ENCODE results near the gene CARMIL1. TPM values are rescaled to one million over a fixed set of nuclear protein-coding genes. Genes with fewer than 3 reads are reported as not detected.

The CARMIL1 gene
- total and polyA plus RNA-seq, 5 donors from 2014 or later = 0.36 to 3.0 (median 0.49) TPM

DNA sequence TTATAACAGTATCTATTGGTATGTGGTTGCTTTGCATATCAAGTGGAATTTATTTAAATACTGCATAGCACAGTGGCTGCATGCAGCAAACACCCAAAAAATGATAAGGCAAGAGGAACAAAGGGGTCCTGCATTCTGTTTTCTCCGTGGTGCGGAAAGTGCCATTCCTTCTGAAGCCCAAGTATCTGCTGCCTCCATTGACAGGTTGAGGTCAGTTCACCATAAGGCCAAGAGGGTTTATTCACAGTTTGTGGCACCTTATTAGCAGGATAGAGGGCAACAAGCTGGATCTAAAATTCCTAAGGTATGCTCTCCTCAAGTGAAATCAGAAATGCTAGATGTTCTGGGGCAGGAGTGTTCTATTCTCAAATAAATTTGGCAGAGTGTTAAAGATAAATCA, 9.3 kb downstream of the CARMIL1 start:
- Mint-ChIP-seq H3K4me1 (peaks cover 0 to 3% (median 0%) of the 10 kb centered on the region in 4 donors), H3K27ac (no peak overlapping the region), H3K4me3 (no peak overlapping the region), H3K27me3 (peaks cover 4% of the 10 kb centered on the region), H3K36me3 (peaks cover 6% of the 10 kb centered on the region), H3K9me3 (no peaks in the 10 kb centered on the region)
- no peak overlapping the region for H3K4me3 ChIP-seq (ENCODE audit: low read depth, low read length)
- ATAC-seq (ENCODE audit: low read depth in 2 of 2) (no peak), DNase-seq (no peak)
- H3K36me3 ChIP-seq (ENCODE audit: control insufficient read depth, insufficient read depth, low read length) = no peaks in the 10 kb centered on the region
- H3K4me1 ChIP-seq (ENCODE audit: control insufficient read depth, insufficient read depth, low read length, poor library complexity, severe bottlenecking) = no peaks in the 10 kb centered on the region
- H3K27me3 ChIP-seq (ENCODE audit: control insufficient read depth, insufficient read depth, low read length) = no peaks in the 10 kb centered on the region
- no peaks in the 10 kb centered on the region for H3K9me3 ChIP-seq (ENCODE audit: control insufficient read depth in 2 of 2, low read length in 2 of 2)
- H3K27ac ChIP-seq (ENCODE audit: insufficient read depth, low read length, poor library complexity, severe bottlenecking) = no peak overlapping the region

DNA sequence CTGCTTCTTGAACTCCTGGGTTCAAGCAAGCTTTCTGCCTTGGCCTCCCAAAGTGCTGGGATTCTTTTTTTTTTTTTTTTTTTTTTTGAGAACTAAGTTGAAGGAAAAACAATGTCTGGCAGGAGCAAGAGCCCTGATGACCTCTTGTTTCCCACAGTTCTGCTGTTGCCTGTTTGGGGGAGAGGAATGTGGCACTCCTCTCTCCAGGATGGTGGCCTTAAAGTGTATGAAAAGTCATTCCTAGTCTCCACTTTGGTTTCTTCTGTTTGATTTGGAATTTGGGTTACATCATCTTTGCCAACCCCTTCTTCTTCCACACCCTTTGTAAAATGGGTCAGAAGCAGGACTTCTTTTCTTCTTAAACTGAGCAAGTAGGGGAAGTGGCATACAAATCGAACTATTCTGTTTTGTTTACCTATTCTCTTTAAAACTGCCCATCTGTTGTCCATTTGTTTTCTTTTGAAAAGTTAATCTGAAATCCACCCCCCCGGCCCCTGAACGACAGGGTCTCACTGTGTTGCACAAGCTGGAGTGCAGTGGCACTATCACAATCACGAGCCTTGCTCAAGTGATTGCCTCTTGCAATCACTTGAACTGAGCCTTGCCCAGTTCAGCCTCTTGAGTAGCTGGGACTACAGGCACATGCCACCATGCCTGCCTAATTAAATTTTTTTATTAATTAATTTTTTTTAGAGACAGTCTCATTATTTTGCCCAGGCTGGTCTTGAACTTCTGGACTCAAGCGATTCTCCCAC, 11.3 kb downstream of the CARMIL1 start:
- Mint-ChIP-seq H3K4me1 (peaks cover 0 to 7% (median 0%) of the 10 kb centered on the region in 4 donors), H3K9me3 (no peaks in the 10 kb centered on the region), H3K36me3 (no peaks in the 10 kb centered on the region), H3K4me3 (no peak overlapping the region), H3K27me3 (peaks cover 4% of the 10 kb centered on the region), H3K27ac (no peak overlapping the region)
- no peaks in the 10 kb centered on the region for H3K36me3 ChIP-seq (ENCODE audit: control insufficient read depth, insufficient read depth, low read length)
- H3K4me3 ChIP-seq (ENCODE audit: low read depth, low read length) = no peak overlapping the region
- H3K27me3 ChIP-seq (ENCODE audit: control insufficient read depth, insufficient read depth, low read length) = no peaks in the 10 kb centered on the region
- no peaks in the 10 kb centered on the region for H3K4me1 ChIP-seq (ENCODE audit: control insufficient read depth, insufficient read depth, low read length, poor library complexity, severe bottlenecking)
- H3K9me3 ChIP-seq (ENCODE audit: control insufficient read depth in 2 of 2, low read length in 2 of 2) = no peaks in the 10 kb centered on the region
- DNase-seq (no peak), ATAC-seq (ENCODE audit: low read depth in 2 of 2) (no peak)
- no peak overlapping the region for H3K27ac ChIP-seq (ENCODE audit: insufficient read depth, low read length, poor library complexity, severe bottlenecking)

DNA sequence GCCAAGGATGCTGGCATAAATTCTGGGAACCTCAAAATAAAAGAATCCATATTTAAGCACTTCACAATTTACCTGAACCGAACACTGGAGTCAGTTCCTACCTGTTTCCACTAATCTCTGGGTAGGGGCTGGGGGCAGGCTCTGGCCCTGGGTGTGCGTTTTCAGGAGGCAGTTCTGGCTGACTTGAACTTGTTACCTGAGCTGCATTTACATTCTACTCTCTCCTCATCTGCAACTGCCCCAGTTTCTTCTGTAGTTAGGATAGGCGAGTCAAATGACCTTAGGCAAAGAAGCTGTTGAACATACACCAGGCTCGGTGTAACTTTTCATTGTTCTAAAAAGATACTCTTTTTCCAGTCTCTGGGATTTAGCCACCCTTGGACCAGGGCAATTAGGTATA, 13.2 kb downstream of the CARMIL1 start:
- H3K9me3 ChIP-seq (ENCODE audit: control insufficient read depth in 2 of 2, low read length in 2 of 2) = no peaks in the 10 kb centered on the region
- H3K9me3 Mint-ChIP-seq = no peaks in the 10 kb centered on the region
- H3K4me1 Mint-ChIP-seq = peaks cover 0 to 13% (median 2%) of the 10 kb centered on the region in 4 donors
- peaks cover 4% of the 10 kb centered on the region for H3K27me3 Mint-ChIP-seq
- no peak overlapping the region for H3K4me3 ChIP-seq (ENCODE audit: low read depth, low read length)
- peak overlapping the region in 1 of 3 donors; percentile 56 for H3K27ac Mint-ChIP-seq
- H3K4me3 Mint-ChIP-seq = no peak overlapping the region
- no peaks in the 10 kb centered on the region for H3K36me3 ChIP-seq (ENCODE audit: control insufficient read depth, insufficient read depth, low read length)
- DNase-seq (no peak), ATAC-seq (ENCODE audit: low read depth in 2 of 2) (no peak)
- H3K4me1 ChIP-seq (ENCODE audit: control insufficient read depth, insufficient read depth, low read length, poor library complexity, severe bottlenecking) = no peaks in the 10 kb centered on the region
- H3K36me3 Mint-ChIP-seq = no peaks in the 10 kb centered on the region
- no peaks in the 10 kb centered on the region for H3K27me3 ChIP-seq (ENCODE audit: control insufficient read depth, insufficient read depth, low read length)
- H3K27ac ChIP-seq (ENCODE audit: insufficient read depth, low read length, poor library complexity, severe bottlenecking) = no peak overlapping the region

DNA sequence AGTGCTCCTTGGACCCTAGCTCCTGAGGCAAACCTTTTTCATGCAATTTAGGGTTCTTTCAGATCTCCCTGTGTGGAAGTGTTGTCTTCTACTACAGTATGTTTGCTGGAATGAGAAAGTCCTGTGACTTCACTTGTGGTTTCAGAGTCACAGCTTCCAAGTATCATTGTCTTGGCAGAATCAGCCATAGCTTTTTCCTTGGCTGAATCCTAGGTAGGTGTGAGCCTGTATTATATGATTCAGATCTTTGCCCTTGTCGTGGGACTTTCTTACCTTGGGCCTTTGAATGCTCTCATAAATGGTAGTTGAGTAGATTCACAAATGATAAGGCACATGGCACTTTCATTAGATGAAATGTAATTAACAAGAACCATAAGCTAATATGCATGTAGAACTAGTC, 16.5 kb downstream of the CARMIL1 start:
- peak overlapping the region in 1 of 3 donors; percentile 43 for H3K27ac Mint-ChIP-seq
- no peak overlapping the region for H3K4me3 ChIP-seq (ENCODE audit: low read depth, low read length)
- no peaks in the 10 kb centered on the region for H3K36me3 Mint-ChIP-seq
- no peaks in the 10 kb centered on the region for H3K9me3 ChIP-seq (ENCODE audit: control insufficient read depth in 2 of 2, low read length in 2 of 2)
- no peak overlapping the region for H3K4me3 Mint-ChIP-seq
- ATAC-seq (ENCODE audit: low read depth in 2 of 2) = no peak
- no peak for DNase-seq
- H3K36me3 ChIP-seq (ENCODE audit: control insufficient read depth, insufficient read depth, low read length) = no peaks in the 10 kb centered on the region
- no peaks in the 10 kb centered on the region for H3K27me3 ChIP-seq (ENCODE audit: control insufficient read depth, insufficient read depth, low read length)
- H3K27me3 Mint-ChIP-seq = no peaks in the 10 kb centered on the region
- no peaks in the 10 kb centered on the region for H3K4me1 ChIP-seq (ENCODE audit: control insufficient read depth, insufficient read depth, low read length, poor library complexity, severe bottlenecking)
- H3K9me3 Mint-ChIP-seq = no peaks in the 10 kb centered on the region
- H3K27ac ChIP-seq (ENCODE audit: insufficient read depth, low read length, poor library complexity, severe bottlenecking) = no peak overlapping the region
- H3K4me1 Mint-ChIP-seq = peaks cover 0 to 13% (median 3%) of the 10 kb centered on the region in 4 donors

DNA sequence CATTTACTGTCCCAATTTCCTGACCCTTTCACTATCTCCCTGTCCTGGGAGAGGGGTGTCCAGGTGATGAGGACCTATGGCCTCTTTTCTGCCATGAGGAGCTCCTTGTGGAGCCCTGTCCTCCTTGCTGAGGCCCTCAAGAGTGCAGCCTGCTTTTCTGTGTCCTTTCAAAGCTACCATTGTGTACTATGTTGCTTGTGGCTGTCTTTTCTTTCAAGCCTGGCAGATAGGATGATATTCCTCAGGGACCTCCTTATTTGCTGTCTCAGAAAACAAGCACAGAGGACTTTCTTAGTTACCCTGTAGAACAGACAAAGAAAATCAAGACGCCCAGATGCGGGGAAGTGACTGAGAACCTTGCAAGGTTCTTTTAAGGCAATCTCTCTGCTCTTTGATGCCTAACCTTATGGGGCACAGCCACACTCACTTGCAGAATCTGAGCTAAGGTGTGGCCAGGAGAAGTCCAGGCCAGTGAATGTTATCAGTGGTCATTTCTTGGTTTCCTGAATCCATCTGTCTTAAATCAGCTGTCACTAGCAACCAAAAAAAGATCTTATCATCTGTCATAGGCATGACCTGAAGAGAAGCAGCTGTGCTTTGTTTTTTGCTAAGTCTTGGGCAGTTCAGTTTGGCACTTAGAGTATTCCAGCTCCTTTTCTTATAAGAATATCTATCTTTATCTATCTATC, 17.2 kb downstream of the CARMIL1 start:
- H3K9me3 ChIP-seq (ENCODE audit: control insufficient read depth in 2 of 2, low read length in 2 of 2) = no peaks in the 10 kb centered on the region
- DNase-seq (no peak), ATAC-seq (ENCODE audit: low read depth in 2 of 2) (no peak)
- H3K27ac ChIP-seq (ENCODE audit: insufficient read depth, low read length, poor library complexity, severe bottlenecking) = no peak overlapping the region
- no peaks in the 10 kb centered on the region for H3K27me3 Mint-ChIP-seq
- H3K36me3 ChIP-seq (ENCODE audit: control insufficient read depth, insufficient read depth, low read length) = no peaks in the 10 kb centered on the region
- H3K4me3 Mint-ChIP-seq = no peak overlapping the region
- H3K27me3 ChIP-seq (ENCODE audit: control insufficient read depth, insufficient read depth, low read length) = no peaks in the 10 kb centered on the region
- no peaks in the 10 kb centered on the region for H3K9me3 Mint-ChIP-seq
- no peaks in the 10 kb centered on the region for H3K36me3 Mint-ChIP-seq
- H3K4me1 ChIP-seq (ENCODE audit: control insufficient read depth, insufficient read depth, low read length, poor library complexity, severe bottlenecking) = no peaks in the 10 kb centered on the region
- peak overlapping the region in 1 of 3 donors; percentile 32 for H3K27ac Mint-ChIP-seq
- H3K4me1 Mint-ChIP-seq = peaks cover 0 to 13% (median 3%) of the 10 kb centered on the region in 4 donors
- no peak overlapping the region for H3K4me3 ChIP-seq (ENCODE audit: low read depth, low read length)

DNA sequence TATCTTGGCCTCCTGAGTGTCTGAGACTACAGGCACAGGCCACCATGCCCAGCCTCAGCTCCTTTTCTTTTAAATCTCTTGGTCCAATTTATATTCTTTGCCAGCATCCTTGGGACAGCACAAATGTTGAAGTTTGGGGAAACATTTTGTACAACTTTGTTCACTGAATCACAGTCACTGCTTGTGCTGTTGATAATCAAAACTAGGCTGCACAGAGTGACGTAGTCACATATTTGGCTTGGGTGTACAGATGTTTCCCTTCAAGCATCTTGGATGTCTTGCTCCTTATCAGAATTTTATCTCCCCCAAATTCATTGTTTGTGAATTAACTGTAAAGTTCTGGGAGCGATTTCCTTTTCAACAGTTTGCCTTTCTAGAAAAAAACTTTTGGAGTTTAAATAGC, 17.9 kb downstream of the CARMIL1 start:
- no peaks in the 10 kb centered on the region for H3K4me1 ChIP-seq (ENCODE audit: control insufficient read depth, insufficient read depth, low read length, poor library complexity, severe bottlenecking)
- no peak overlapping the region for H3K4me3 ChIP-seq (ENCODE audit: low read depth, low read length)
- DNase-seq (no peak), ATAC-seq (ENCODE audit: low read depth in 2 of 2) (no peak)
- no peak overlapping the region for H3K27ac ChIP-seq (ENCODE audit: insufficient read depth, low read length, poor library complexity, severe bottlenecking)
- no peak overlapping the region for H3K4me3 Mint-ChIP-seq
- no peaks in the 10 kb centered on the region for H3K36me3 Mint-ChIP-seq
- H3K27me3 ChIP-seq (ENCODE audit: control insufficient read depth, insufficient read depth, low read length) = no peaks in the 10 kb centered on the region
- no peaks in the 10 kb centered on the region for H3K36me3 ChIP-seq (ENCODE audit: control insufficient read depth, insufficient read depth, low read length)
- no peaks in the 10 kb centered on the region for H3K9me3 ChIP-seq (ENCODE audit: control insufficient read depth in 2 of 2, low read length in 2 of 2)
- no peaks in the 10 kb centered on the region for H3K9me3 Mint-ChIP-seq
- no peak overlapping the region for H3K27ac Mint-ChIP-seq
- peaks cover 0 to 13% (median 3%) of the 10 kb centered on the region in 4 donors for H3K4me1 Mint-ChIP-seq
- H3K27me3 Mint-ChIP-seq = no peaks in the 10 kb centered on the region

DNA sequence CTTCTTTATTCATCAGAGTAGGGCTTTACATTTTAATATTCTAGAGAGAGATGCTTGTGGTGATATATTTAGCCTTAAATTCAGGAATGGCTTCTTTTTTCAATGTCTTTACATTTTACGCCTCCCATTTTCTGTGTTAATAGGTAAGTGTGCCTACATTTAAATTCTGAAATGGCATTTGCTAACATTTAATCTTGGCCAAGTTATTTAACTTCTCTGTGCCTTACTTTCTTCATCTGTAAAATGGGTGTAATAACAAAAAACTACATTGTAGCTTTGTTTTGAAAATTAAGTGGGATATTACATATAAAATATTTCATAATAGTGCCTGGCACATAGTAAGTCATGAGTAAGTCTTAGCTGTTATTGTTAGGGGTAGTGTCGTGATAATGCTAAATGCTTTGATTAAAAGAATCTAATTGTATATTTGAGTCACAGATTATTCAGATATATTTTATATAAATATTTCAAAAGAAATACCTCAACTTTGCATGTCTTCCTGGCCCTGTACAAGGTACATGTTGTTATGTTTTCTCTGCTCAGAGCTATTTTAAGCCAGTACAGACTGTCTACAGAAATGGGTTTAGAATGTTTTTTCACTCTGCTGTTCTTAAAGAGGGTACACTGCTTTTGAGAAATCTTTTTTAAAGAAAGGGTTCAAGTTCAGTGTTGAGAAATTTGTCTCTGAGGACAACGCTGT, 18.8 kb downstream of the CARMIL1 start:
- H3K4me1 Mint-ChIP-seq = peaks cover 0 to 18% (median 3%) of the 10 kb centered on the region in 4 donors
- H3K27ac ChIP-seq (ENCODE audit: insufficient read depth, low read length, poor library complexity, severe bottlenecking) = no peak overlapping the region
- no peaks in the 10 kb centered on the region for H3K9me3 Mint-ChIP-seq
- DNase-seq (no peak), ATAC-seq (ENCODE audit: low read depth in 2 of 2) (no peak)
- H3K27me3 Mint-ChIP-seq = no peaks in the 10 kb centered on the region
- H3K36me3 ChIP-seq (ENCODE audit: control insufficient read depth, insufficient read depth, low read length) = no peaks in the 10 kb centered on the region
- no peak overlapping the region for H3K27ac Mint-ChIP-seq
- no peak overlapping the region for H3K4me3 Mint-ChIP-seq
- H3K36me3 Mint-ChIP-seq = no peaks in the 10 kb centered on the region
- no peaks in the 10 kb centered on the region for H3K27me3 ChIP-seq (ENCODE audit: control insufficient read depth, insufficient read depth, low read length)
- no peaks in the 10 kb centered on the region for H3K4me1 ChIP-seq (ENCODE audit: control insufficient read depth, insufficient read depth, low read length, poor library complexity, severe bottlenecking)
- H3K9me3 ChIP-seq (ENCODE audit: control insufficient read depth in 2 of 2, low read length in 2 of 2) = no peaks in the 10 kb centered on the region
- H3K4me3 ChIP-seq (ENCODE audit: low read depth, low read length) = no peak overlapping the region
